Adrenal gland (tissue), 19 donors: Measurements from ENCODE around the gene TST. TPM values are rescaled to one million over a fixed set of nuclear protein-coding genes. Genes with fewer than 3 reads are reported as not detected.

Experiments used
- DNase-seq, 7 donors: peaks; one replicate each; pipeline ENCODE4 v3.0.0-alpha.2; 2019 to 2020
- H3K27ac ChIP-seq, 5 donors: fragments of 200-600 bp; sonication (generic) in 4 of 5; 1 replicate in 3 of 5; 2 replicates in 2 of 5; pipeline versions ENCODE4 v1.5.1 to v1.8.0; 2016 to 2020; ENCODE audit warnings: mild to moderate bottlenecking in 1 of 5
- H3K27me3 ChIP-seq: fragments of 200-600 bp; 2 replicates; pipeline ENCODE4 v1.8.0; 2021
- H3K36me3 ChIP-seq, 2 donors: fragments of 200-600 bp; replicated peaks in 1 of 2; 1 replicate in 1 of 2; 2 replicates in 1 of 2; pipeline versions ENCODE4 v1.5.1 to v1.8.0; 2018 to 2022
- H3K4me1 ChIP-seq, 2 donors: fragments of 200-600 bp; replicated peaks in 1 of 2; 1 replicate in 1 of 2; 2 replicates in 1 of 2; pipeline versions ENCODE4 v1.5.1 to v1.8.0; 2018 to 2021
- H3K4me3 ChIP-seq, 4 donors: fragments of 200-600 bp; sonication (generic) in 3 of 4; one replicate each; pipeline ENCODE4 v1.5.1; 2016 to 2018
- H3K9me3 ChIP-seq, 3 donors: fragments of 200-600 bp; sonication (generic) in 1 of 3; replicated peaks in 1 of 3; 1 replicate in 2 of 3; 2 replicates in 1 of 3; pipeline versions ENCODE4 v1.5.1 to v1.8.0; 2016 to 2021
- CTCF ChIP-seq, 6 experiments: fragments of 450-650 bp in 4 of 6; fragments of 200-600 bp in 2 of 6; sonication (generic) in 1 of 6; IDR thresholded peaks; 1 replicate in 5 of 6; 2 replicates in 1 of 6; pipeline versions ENCODE4 v1.5.1 to v1.8.0; 2016 to 2021; ENCODE audit warnings: antibody characterized with exemption in 6 of 6, mild to moderate bottlenecking in 2 of 6, moderate library complexity in 1 of 6
- POLR2A ChIP-seq, 2 donors: fragments of 450-650 bp; IDR thresholded peaks; one replicate each; pipeline ENCODE4 v1.6.1; 2017; ENCODE audit warnings: antibody characterized with exemption in 2 of 2, mild to moderate bottlenecking in 2 of 2, moderate library complexity in 1 of 2
- WGBS, 4 donors: extraction: QIAGEN DNeasy Blood & Tissue Kit in 2 of 4; methylation state at CpG; one replicate each; pipeline versions ENCODE4 v1.1.5 to v1.1.7; 2013 to 2017; 5-methylcytosine and 5-hydroxymethylcytosine counted together
- intact Hi-C, 2 donors: fragments of 100-400 bp; cut with DNase I; formaldehyde crosslinking; loops; one replicate each; pipeline versions ENCODE4 v1.14.1 to v1.15.0; 2022 to 2023
- long read RNA-seq, 10 donors: library from polyadenylated mRNA in 3 of 10; unstranded in 2 of 10; stranded (forward) in 1 of 10; transcript quantifications; one replicate each; pipeline ENCODE4 v2.0.0 and lab custom pipeline, GENCODE V29; 2021 to 2026
- polyA plus RNA-seq, 3 donors: library from polyadenylated mRNA; stranded (reverse); fragments of 200-250 nt in 2 of 3; fragments of 350-450 nt in 1 of 3; fragmentation: Illumina TruSeq in 1 of 3; extraction: RNeasy Lipid Tissue Mini Kit (QIAGEN cat#74804) in 1 of 3; gene quantifications; one replicate each; pipeline ENCODE4 v1.2.3, GENCODE V29; 2013 to 2014
- total RNA-seq, 9 donors: library from RNA; depleted of rRNA in 4 of 9; stranded (reverse); fragments of >200 nt in 4 of 9; fragments of 120-200 nt in 1 of 9; fragmentation: NEBNext Ultra II Directional in 1 of 9; extraction: Animal tissue kit (Norgen Biotek cat#: 25700) in 1 of 9; gene quantifications; one replicate each; pipeline versions ENCODE4 v1.1.0 to v1.2.4, GENCODE V29; 2013 to 2023
- donor health status: healthy with polysubstance abuse.
- donor health status: Bipolar disorder and iron deficiency.
- donor health status: DM: yes; HTN: yes; CAD: no.
- donor health status: DM: no; HTN: no; CAD: no.
- donor health status: DM: no; HTN: no; CAD: no.
- donor health status: DM: yes; HTN: yes; CAD: no.

The TST gene
- total RNA-seq = 100 to 1,000 TPM; 142 to 484 (median 196) TPM
- 100 to 1,000 TPM in 1 of 3 donors, 10 to 100 TPM in 2; 49.7 to 207 (median 67.2) TPM for polyA plus RNA-seq
- long read RNA-seq, donor 1, transcript TST-202 (2 exons, 1,797 nt) = minor isoform, 11 of 60 reads
- long read RNA-seq, donor 1, transcript TST-201 (3 exons, 1,211 nt) = major isoform, 13 of 60 reads
- long read RNA-seq, donor 1, partial matches to known transcripts = 36 of 60 reads
- long read RNA-seq, donor 1, other reads (novel, unspliced or antisense) = 0 of 60 reads
- long read RNA-seq, donor 2, transcript TST-201 (3 exons, 1,211 nt) = major isoform, 7 of 13 reads
- long read RNA-seq, donor 2, transcript TST-202 (2 exons, 1,797 nt) = minor isoform, 6 of 13 reads
- long read RNA-seq, donor 2, partial matches to known transcripts = 0 of 13 reads
- long read RNA-seq, donor 2, other reads (novel, unspliced or antisense) = 0 of 13 reads
- long read RNA-seq, donor 3, transcript TST-201 (3 exons, 1,211 nt) = major isoform, 14 of 38 reads
- long read RNA-seq, donor 3, transcript TST-202 (2 exons, 1,797 nt) = minor isoform, 10 of 38 reads
- long read RNA-seq, donor 3, partial matches to known transcripts = 14 of 38 reads
- long read RNA-seq, donor 3, other reads (novel, unspliced or antisense) = 0 of 38 reads
- long read RNA-seq, donor 4, transcript TST-201 (3 exons, 1,211 nt) = major isoform, 19 of 35 reads
- long read RNA-seq, donor 4, transcript TST-202 (2 exons, 1,797 nt) = minor isoform, 12 of 35 reads
- long read RNA-seq, donor 4, partial matches to known transcripts = 2 of 35 reads
- long read RNA-seq, donor 4, other reads (novel, unspliced or antisense) = 2 of 35 reads
- long read RNA-seq, donor 5, transcript TST-201 (3 exons, 1,211 nt) = major isoform, 107 of 134 reads
- long read RNA-seq, donor 5, transcript TST-202 (2 exons, 1,797 nt) = minor isoform, 18 of 134 reads
- long read RNA-seq, donor 5, partial matches to known transcripts = 2 of 134 reads
- long read RNA-seq, donor 5, other reads (novel, unspliced or antisense) = 7 of 134 reads
- long read RNA-seq, donor 6, transcript TST-201 (3 exons, 1,211 nt) = major isoform, 16 of 20 reads
- long read RNA-seq, donor 6, partial matches to known transcripts = 0 of 20 reads
- long read RNA-seq, donor 6, other reads (novel, unspliced or antisense) = 0 of 20 reads
- long read RNA-seq, donor 7, transcript TST-201 (3 exons, 1,211 nt) = major isoform, 9 of 13 reads
- long read RNA-seq, donor 7, partial matches to known transcripts = 0 of 13 reads
- long read RNA-seq, donor 7, other reads (novel, unspliced or antisense) = 0 of 13 reads
- long read RNA-seq, donor 8, transcript TST-202 (2 exons, 1,797 nt) = minor isoform, 16 of 86 reads
- long read RNA-seq, donor 8, transcript TST-201 (3 exons, 1,211 nt) = major isoform, 17 of 86 reads
- long read RNA-seq, donor 8, partial matches to known transcripts = 53 of 86 reads
- long read RNA-seq, donor 8, other reads (novel, unspliced or antisense) = 0 of 86 reads
- long read RNA-seq, donor 9, transcript TST-202 (2 exons, 1,797 nt) = minor isoform, 5 of 30 reads
- long read RNA-seq, donor 9, transcript TST-201 (3 exons, 1,211 nt) = major isoform, 7 of 30 reads
- long read RNA-seq, donor 9, partial matches to known transcripts = 18 of 30 reads
- long read RNA-seq, donor 9, other reads (novel, unspliced or antisense) = 0 of 30 reads
- long read RNA-seq, donor 10, transcript TST-201 (3 exons, 1,211 nt) = major isoform, 7 of 65 reads
- long read RNA-seq, donor 10, transcript TST-202 (2 exons, 1,797 nt) = minor isoform, 6 of 65 reads
- long read RNA-seq, donor 10, partial matches to known transcripts = 52 of 65 reads
- long read RNA-seq, donor 10, other reads (novel, unspliced or antisense) = 0 of 65 reads

- H3K27me3 ChIP-seq = no peaks in the 10 kb centered on the region
- 0 to 1% (median 0%) methylated on average over 3 to 107 of the region's 107 CpGs for WGBS, 4 donors
- peak within 1 kb of the TSS; percentile 33 to 94 (median 78) for H3K4me3 ChIP-seq
- DNase-seq = peak; percentile 79 to 86 (median 82)
- TF ChIP-seq CTCF (IDR thresholded peaks at IDR 0.05) (peak in 4 of 6 experiments; percentile 22 to 75 (median 50)), POLR2A (IDR thresholded peaks at IDR 0.05) (peak; percentile 52 to 85)
- intact Hi-C loops = no loop called here
- H3K36me3 ChIP-seq = peaks cover 0 to 13% of the 10 kb centered on the region in 2 donors
- peaks cover 57 to 77% of the 10 kb centered on the region in 2 donors for H3K4me1 ChIP-seq
- peak within 1 kb of the TSS; percentile 76 to 98 (median 88) for H3K27ac ChIP-seq
- no peaks in the 10 kb centered on the region for H3K9me3 ChIP-seq
Measured at GRCh38 chr22:37019309-37020191, at the start of gene TST, which contains the start of gene MPST. TST (minus strand) TSS chr22:37019447; CDS start chr22:37018732, 715 bp downstream. MPST (plus strand) TSS chr22:37019742; CDS start chr22:37019837, 95 bp downstream.

- peaks cover 29% of the 10 kb centered on the region for H3K27me3 ChIP-seq
- DNase-seq = no peak
- intact Hi-C loops = no loop called here
- no peaks in the 10 kb centered on the region for H3K36me3 ChIP-seq
- no peaks in the 10 kb centered on the region for H3K4me1 ChIP-seq
- H3K27ac ChIP-seq = no peak overlapping the region
- 0 to 4% (median 3%) methylated on average over 1 to 36 of the region's 36 CpGs; no CpG with 5 or more reads in 1 of the 4 donors for WGBS, 4 donors
- TF ChIP-seq CTCF (IDR thresholded peaks at IDR 0.05) (no peak), POLR2A (IDR thresholded peaks at IDR 0.05) (no peak)
- no peaks in the 10 kb centered on the region for H3K9me3 ChIP-seq
- H3K4me3 ChIP-seq = no peak overlapping the region
Measured at GRCh38 chr22:37068859-37069258, 49.6 kb upstream of the TST start.

GRCh38 chr22:37067428-37067827 lies 48.2 kb upstream of the TST start:
- Histone ChIP-seq H3K27me3 (peaks cover 29% of the 10 kb centered on the region), H3K9me3 (no peaks in the 10 kb centered on the region), H3K27ac (no peak overlapping the region), H3K4me1 (no peaks in the 10 kb centered on the region), H3K36me3 (no peaks in the 10 kb centered on the region), H3K4me3 (no peak overlapping the region)
- 78 to 85% (median 83%) methylated on average over 9 to 10 of the region's 10 CpGs for WGBS, 4 donors
- intact Hi-C loops = no loop called here
- TF ChIP-seq CTCF (IDR thresholded peaks at IDR 0.05) = no peak
- TF ChIP-seq POLR2A (IDR thresholded peaks at IDR 0.05) = no peak
- no peak for DNase-seq
